GM12892 (cell line): ENCODE data around the gene AP3B2.

Experiments
- POLR2A ChIP-seq: IDR thresholded peaks from 2 replicates; pipeline ENCODE4 v1.6.1; 2011; ENCODE audit warnings: low read depth, low read length, control low read depth
- POLR2AphosphoS5 ChIP-seq: IDR thresholded peaks from 2 replicates; pipeline ENCODE4 v1.6.1; 2011; ENCODE audit warnings: low read depth, low read length, control low read depth
- TAF1 ChIP-seq: IDR thresholded peaks from 2 replicates; pipeline ENCODE4 v1.6.1; 2011; ENCODE audit warnings: low read depth, mild to moderate bottlenecking, control low read depth, low read length, borderline replicate concordance

- TF ChIP-seq POLR2A = no peak
- TF ChIP-seq TAF1 = no peak
- no peak for TF ChIP-seq POLR2AphosphoS5
Observed at GRCh38 chr15:82662641-82663040, 47.0 kb downstream of the AP3B2 start.
